HG03442 (cell line): ENCODE measurements around the gene ELP1.

Experiments
- ATAC-seq: cut with Tn5 transposase; IDR thresholded peaks from one replicate; pipeline ENCODE4 v1.9.1; 2021; ENCODE audit warnings: mild to moderate bottlenecking, moderate library complexity; ENCODE audit not compliant: unreplicated experiment

The ELP1 gene

GRCh38 chr9:108883085-108883484 is 50.8 kb downstream of the ELP1 start:
- ATAC-seq: no peak

GRCh38 chr9:108882052-108882888 is 51.7 kb downstream of the ELP1 start:
- ATAC-seq: no peak

GRCh38 chr9:108880738-108881316 is 53.1 kb downstream of the ELP1 start:
- no peak for ATAC-seq

- no peak for ATAC-seq
Measured at GRCh38 chr9:108877524-108877923, 56.4 kb downstream of the ELP1 start.

- ATAC-seq: no peak
Measured at GRCh38 chr9:108876425-108876824, 57.5 kb downstream of the ELP1 start.

GRCh38 chr9:108874058-108874788 is 59.7 kb downstream of the ELP1 start:
- ATAC-seq: peak; percentile 79

- ATAC-seq: no peak
Measured at GRCh38 chr9:108869092-108869725, 64.7 kb downstream of the ELP1 start.

GRCh38 chr9:108867829-108868228 is 66.1 kb downstream of the ELP1 start:
- no peak for ATAC-seq

GRCh38 chr9:108867116-108867515 is 66.8 kb downstream of the ELP1 start:
- ATAC-seq: no peak

- ATAC-seq: no peak
Measured at GRCh38 chr9:108866001-108866420, 67.9 kb downstream of the ELP1 start.

- no peak for ATAC-seq
Measured at GRCh38 chr9:108865037-108865436, 68.9 kb downstream of the ELP1 start.

GRCh38 chr9:108864446-108864845 is 69.5 kb downstream of the ELP1 start:
- ATAC-seq: no peak

- no peak for ATAC-seq
Measured at GRCh38 chr9:108863891-108864290, 70.0 kb downstream of the ELP1 start.

GRCh38 chr9:108861997-108862396 is 71.9 kb downstream of the ELP1 start, which contains the start of gene ACTL7A:
Gene ACTL7A (plus strand): TSS chr9:108862266. CDS start chr9:108862323, 57 bp downstream.
- no peak for ATAC-seq

- ATAC-seq: no peak
Measured at GRCh38 chr9:108861464-108861863, 72.5 kb downstream of the ELP1 start.

- no peak for ATAC-seq
Measured at GRCh38 chr9:108860764-108861163, 73.2 kb downstream of the ELP1 start.

GRCh38 chr9:108860354-108860753 is 73.6 kb downstream of the ELP1 start:
- ATAC-seq: no peak

- peak; percentile 91 for ATAC-seq
Measured at GRCh38 chr9:108859459-108860114, 74.3 kb downstream of the ELP1 start.

GRCh38 chr9:108857572-108857971 is 76.4 kb downstream of the ELP1 start:
- no peak for ATAC-seq

GRCh38 chr9:108855888-108856287 is 78.0 kb downstream of the ELP1 start, which contains the start of gene ACTL7B:
Gene ACTL7B (minus strand): TSS chr9:108855986. CDS start chr9:108855930, 56 bp downstream.
- no peak for ATAC-seq

- no peak for ATAC-seq
Measured at GRCh38 chr9:108855529-108855886, 78.4 kb downstream of the ELP1 start.
